ENCODE data around the gene HASPIN. TPM values are rescaled to one million over a fixed set of nuclear protein-coding genes. Genes with fewer than 3 reads are reported as not detected.

Gene HASPIN
- total and polyA plus RNA-seq, 2 experiments from 2014 or later: 6.1 to 35.1 TPM

- Histone ChIP-seq H2AFZ (peak overlapping the region; percentile 87), H3K4me3 (peak overlapping the region; percentile 79), H3K79me2 (replicated peaks; ENCODE audit: insufficient read depth) (no peaks in the 10 kb centered on the region), H3K9me2 (ENCODE audit: insufficient read depth) (no peaks in the 10 kb centered on the region), H3K27me3 (ENCODE audit: insufficient read depth) (no peaks in the 10 kb centered on the region), H3F3A (replicated peaks; ENCODE audit: low read depth) (no peaks in the 10 kb centered on the region), H4K20me1 (replicated peaks; ENCODE audit: insufficient read depth) (no peaks in the 10 kb centered on the region), H3K4me2 (peak overlapping the region; percentile 86), H3K36me3 (ENCODE audit: insufficient read depth) (no peaks in the 10 kb centered on the region), H3K4me1 (ENCODE audit: insufficient read depth) (peaks cover 6% of the 10 kb centered on the region; the same call in 1 of the 2 replicates), H3K27ac (ENCODE audit: low read depth) (peak overlapping the region; percentile 81; the same call in 1 of the 2 replicates)
- Mint-ChIP-seq H3K9me3 (peaks cover 6% of the 10 kb centered on the region), H3K27me3 (ENCODE audit: insufficient read depth, low read depth, poor library complexity) (peaks cover 16% of the 10 kb centered on the region), H3K4me1 (peaks cover 10% of the 10 kb centered on the region), H3K36me3 (ENCODE audit: low read depth) (peaks cover 7% of the 10 kb centered on the region), H3K4me3 (peak overlapping the region; percentile 70; the same call in 2 of the 3 replicates), H3K27ac (no peak overlapping the region)
- peak; percentile 100 for DNase-seq (ENCODE audit: low spot score)
- ATAC-seq: peak; percentile 93
- TF ChIP-seq EZH2phosphoT487 (IDR thresholded peaks at IDR 0.05; ENCODE audit: unreplicated experiment): no peak
- TF ChIP-seq POLR2AphosphoS5 (IDR thresholded peaks at IDR 0.05; ENCODE audit: low read depth): peak; percentile 96
- peak; percentile 33; the same call in 1 of the 2 replicates for TF ChIP-seq CREB1 (CRISPR knock-in tag; IDR thresholded peaks at IDR 0.05; ENCODE audit: low read depth)
Observed at GRCh38 chr17:3754458-3755334, 31.0 kb downstream of the HASPIN start.

GRCh38 chr17:3755335-3756030 is 31.8 kb downstream of the HASPIN start:
- Histone ChIP-seq H3K4me2 (peak overlapping the region; percentile 86), H3K27ac (ENCODE audit: low read depth) (peak overlapping the region; percentile 81; the same call in 1 of the 2 replicates), H2AFZ (peak overlapping the region; percentile 87), H3K79me2 (replicated peaks; ENCODE audit: insufficient read depth) (no peaks in the 10 kb centered on the region), H3K36me3 (ENCODE audit: insufficient read depth) (no peaks in the 10 kb centered on the region), H3K27me3 (ENCODE audit: insufficient read depth) (no peaks in the 10 kb centered on the region), H3K9me2 (ENCODE audit: insufficient read depth) (no peaks in the 10 kb centered on the region), H3F3A (replicated peaks; ENCODE audit: low read depth) (no peaks in the 10 kb centered on the region), H3K4me1 (ENCODE audit: insufficient read depth) (peaks cover 6% of the 10 kb centered on the region; the same call in 1 of the 2 replicates), H3K4me3 (peak overlapping the region; percentile 79), H4K20me1 (replicated peaks; ENCODE audit: insufficient read depth) (no peaks in the 10 kb centered on the region)
- peaks cover 14% of the 10 kb centered on the region for H3K27me3 Mint-ChIP-seq (ENCODE audit: insufficient read depth, low read depth, poor library complexity)
- peak overlapping the region; percentile 70 for H3K4me3 Mint-ChIP-seq
- DNase-seq (ENCODE audit: low spot score) (no peak), ATAC-seq (no peak)
- peaks cover 11% of the 10 kb centered on the region for H3K9me3 Mint-ChIP-seq
- peaks cover 10% of the 10 kb centered on the region for H3K4me1 Mint-ChIP-seq
- peaks cover 12% of the 10 kb centered on the region for H3K36me3 Mint-ChIP-seq (ENCODE audit: low read depth)
- H3K27ac Mint-ChIP-seq: peak overlapping the region; percentile 75
- TF ChIP-seq CREB1 (CRISPR knock-in tag; IDR thresholded peaks at IDR 0.05; ENCODE audit: low read depth): no peak
- TF ChIP-seq ZNF331 (CRISPR knock-in tag; IDR thresholded peaks at IDR 0.05; ENCODE audit: low read depth): no peak
- TF ChIP-seq EZH2phosphoT487 (IDR thresholded peaks at IDR 0.05; ENCODE audit: unreplicated experiment): no peak
- TF ChIP-seq CTCF (conservative IDR thresholded peaks at IDR 0.05; ENCODE audit: low read depth in 2 of 2): no peak
- TF ChIP-seq ZNF462 (CRISPR knock-in tag; IDR thresholded peaks at IDR 0.05): no peak
- no peak for TF ChIP-seq STAT1 (IDR thresholded peaks at IDR 0.05; ENCODE audit: unreplicated experiment)
- TF ChIP-seq POLR2AphosphoS5 (IDR thresholded peaks at IDR 0.05; ENCODE audit: low read depth): no peak
- no peak for TF ChIP-seq NANOG (IDR thresholded peaks at IDR 0.05; ENCODE audit: borderline replicate concordance)

All from GM23338 (cell line).